ENCODE data around the gene RET.

The RET gene

GRCh38 chr10:43125274-43125845 is 48.5 kb downstream of the RET start:
- no peak overlapping the region for H3K27ac ChIP-seq
- H3K4me3 ChIP-seq, result no peak overlapping the region
- DNase-seq (ENCODE audit: low spot score), result peak; percentile 43
- no peak for TF ChIP-seq CTCF (IDR thresholded peaks at IDR 0.05)

GRCh38 chr10:43125881-43126731 is 49.2 kb downstream of the RET start:
- Histone ChIP-seq H3K4me3 (no peak overlapping the region), H3K27ac (no peak overlapping the region)
- no peak for TF ChIP-seq CTCF (IDR thresholded peaks at IDR 0.05)
- peak; percentile 56 for DNase-seq (ENCODE audit: low spot score)

- DNase-seq (ENCODE audit: low spot score), result peak; percentile 71
- TF ChIP-seq CTCF (IDR thresholded peaks at IDR 0.05), result no peak
- Histone ChIP-seq H3K27ac (no peak overlapping the region), H3K4me3 (no peak overlapping the region)
These were observed 50.0 kb downstream of the RET start for GRCh38 chr10:43126759-43127424.

GRCh38 chr10:43127442-43127841 is 50.6 kb downstream of the RET start:
- no peak overlapping the region for H3K4me3 ChIP-seq
- TF ChIP-seq CTCF (IDR thresholded peaks at IDR 0.05), result no peak
- DNase-seq (ENCODE audit: low spot score), result no peak
- H3K27ac ChIP-seq, result no peak overlapping the region

GRCh38 chr10:43128331-43128730 is 51.5 kb downstream of the RET start:
- no peak for DNase-seq (ENCODE audit: low spot score)
- no peak for TF ChIP-seq CTCF (IDR thresholded peaks at IDR 0.05)
- H3K27ac ChIP-seq, result no peak overlapping the region

GRCh38 chr10:43128958-43129706 is 52.3 kb downstream of the RET start:
- Histone ChIP-seq H3K27ac (peak overlapping the region in 1 of 2 donors; percentile 32), H3K4me3 (no peak overlapping the region)
- DNase-seq (ENCODE audit: low spot score), result no peak
- no peak for TF ChIP-seq CTCF (IDR thresholded peaks at IDR 0.05)

More at GRCh38 chr10:43128331-43128730, 51.5 kb downstream of the RET start:
- H3K4me3 ChIP-seq, result no peak overlapping the region

Data from coronary artery (tissue), 2 donors.